Neuronal stem cell (in vitro differentiated cells): ENCODE data around the gene CKM.

Experiments used
- DNase-seq: peaks from one replicate; pipeline ENCODE4 v3.0.0-alpha.2; 2013; ENCODE audit warnings: low spot score
- H2AFZ ChIP-seq: one replicate; pipeline ENCODE4 v1.6.1; 2013; ENCODE audit warnings: mild to moderate bottlenecking, low read length, inconsistent platforms
- H2AK5ac ChIP-seq: 2 replicates; pipeline ENCODE4 v1.6.1; 2013; ENCODE audit warnings: low read depth, mild to moderate bottlenecking, inconsistent platforms, low read length, moderate library complexity, mixed read lengths
- H2BK120ac ChIP-seq: 2 replicates; pipeline ENCODE4 v1.6.1; 2013; ENCODE audit warnings: low read depth, mild to moderate bottlenecking, inconsistent platforms, low read length, moderate library complexity, mixed read lengths
- H2BK12ac ChIP-seq: one replicate; pipeline ENCODE4 v1.6.1; 2013; ENCODE audit warnings: low read length, inconsistent platforms
- H2BK15ac ChIP-seq: 2 replicates; pipeline ENCODE4 v1.6.1; 2013; ENCODE audit warnings: mild to moderate bottlenecking, low read length, inconsistent platforms, mixed read lengths
- H2BK5ac ChIP-seq: one replicate; pipeline ENCODE4 v1.6.1; 2013; ENCODE audit warnings: inconsistent platforms, mild to moderate bottlenecking, low read length, moderate library complexity
- H3K14ac ChIP-seq: one replicate; pipeline ENCODE4 v1.6.1; 2013; ENCODE audit warnings: low read length, inconsistent platforms
- H3K18ac ChIP-seq: 2 replicates; pipeline ENCODE4 v1.6.1; 2013; ENCODE audit warnings: low read length, inconsistent platforms
- H3K23ac ChIP-seq: 2 replicates; pipeline ENCODE4 v1.6.1; 2013; ENCODE audit warnings: low read depth, mild to moderate bottlenecking, mixed read lengths, low read length, inconsistent platforms; ENCODE audit not compliant: poor library complexity
- H3K27ac ChIP-seq: replicated peaks from 3 replicates; pipeline ENCODE4 v1.5.1; 2013; ENCODE audit warnings: low read length, inconsistent platforms
- H3K27me3 ChIP-seq, 3 experiments: 2 replicates each; pipeline ENCODE4 v1.6.1; 2013; ENCODE audit warnings: low read length in 3 of 3, mild to moderate bottlenecking in 2 of 3, inconsistent platforms in 1 of 3, low read depth in 1 of 3, mixed read lengths in 1 of 3, moderate library complexity in 1 of 3; ENCODE audit not compliant: control insufficient read depth in 3 of 3, insufficient read depth in 3 of 3
- H3K36me3 ChIP-seq, 2 donors: replicated peaks in 1 of 2; 2 replicates each; pipeline ENCODE4 v1.6.1; 2013; ENCODE audit warnings: low read length in 2 of 2; ENCODE audit not compliant: control insufficient read depth in 2 of 2, insufficient read depth in 2 of 2
- H3K4ac ChIP-seq: 2 replicates; pipeline ENCODE4 v1.6.1; 2013; ENCODE audit warnings: inconsistent platforms, mild to moderate bottlenecking, low read length, moderate library complexity
- H3K4me1 ChIP-seq, 2 donors: 1 replicate in 1 of 2; 2 replicates in 1 of 2; pipeline ENCODE4 v1.6.1; 2013; ENCODE audit warnings: low read length in 2 of 2, low read depth in 1 of 2; ENCODE audit not compliant: control insufficient read depth in 2 of 2, insufficient read depth in 1 of 2
- H3K4me2 ChIP-seq: one replicate; pipeline ENCODE4 v1.6.1; 2013; ENCODE audit warnings: mild to moderate bottlenecking, low read length, inconsistent platforms; ENCODE audit not compliant: insufficient read depth, poor library complexity, severe bottlenecking
- H3K4me3 ChIP-seq, 2 donors: 2 replicates each; pipeline ENCODE4 v1.5.1; 2013; ENCODE audit warnings: low read length in 2 of 2, mild to moderate bottlenecking in 2 of 2, inconsistent platforms in 1 of 2, moderate library complexity in 1 of 2
- H3K79me1 ChIP-seq: one replicate; pipeline ENCODE4 v1.6.1; 2013; ENCODE audit warnings: low read depth, mild to moderate bottlenecking, inconsistent platforms, low read length, moderate library complexity
- H3K9ac ChIP-seq: one replicate; pipeline ENCODE4 v1.6.1; 2013; ENCODE audit warnings: mild to moderate bottlenecking, low read depth, low read length, inconsistent platforms; ENCODE audit not compliant: poor library complexity
- H3K9me3 ChIP-seq, 2 donors: replicated peaks in 1 of 2; 2 replicates each; pipeline versions ENCODE3 to v1.6.1; 2013; ENCODE audit warnings: low read length in 2 of 2, mild to moderate bottlenecking in 2 of 2, inconsistent platforms in 1 of 2, low read depth in 1 of 2, mixed read lengths in 1 of 2, moderate library complexity in 1 of 2; ENCODE audit not compliant: control insufficient read depth in 2 of 2, insufficient read depth in 1 of 2
- H4K8ac ChIP-seq: one replicate; pipeline ENCODE4 v1.6.1; 2013; ENCODE audit warnings: low read depth, mild to moderate bottlenecking, inconsistent platforms, low read length, moderate library complexity
- H4K91ac ChIP-seq: one replicate; pipeline ENCODE4 v1.6.1; 2013; ENCODE audit warnings: low read length, low read depth, mild to moderate bottlenecking, inconsistent platforms; ENCODE audit not compliant: poor library complexity
- WGBS, 2 donors: extraction: QIAGEN DNeasy Blood & Tissue Kit; methylation state at CpG; one replicate each; pipeline ENCODE4 v1.1.7; 2013; ENCODE audit warnings: missing lambda C conversion rate in 2 of 2, mixed read lengths in 1 of 2; ENCODE audit not compliant: insufficient read length in 2 of 2, insufficient replicate concordance in 1 of 2; ENCODE audit errors: extremely low coverage in 2 of 2; 5-methylcytosine and 5-hydroxymethylcytosine counted together

CKM gene

GRCh38 chr19:45280471-45280961 lies 42.2 kb downstream of the CKM start:
- Histone ChIP-seq H2BK120ac (no peak overlapping the region), H3K79me1 (peaks cover under 1% of the 10 kb centered on the region), H3K36me3 (peaks cover 27 to 83% of the 10 kb centered on the region in 2 donors), H2AK5ac (no peak overlapping the region), H3K4me1 (no peaks in the 10 kb centered on the region), H3K9me3 (peaks cover 0 to 7% of the 10 kb centered on the region in 2 donors), H2BK5ac (no peak overlapping the region), H3K27me3 (no peaks in the 10 kb centered on the region), H4K8ac (no peak overlapping the region), H2BK12ac (no peak overlapping the region), H2AFZ (no peak overlapping the region), H3K18ac (no peak overlapping the region), H3K27ac (no peak overlapping the region), H2BK15ac (no peak overlapping the region), H3K9ac (no peak overlapping the region), H3K23ac (no peak overlapping the region), H3K4me3 (no peak overlapping the region), H3K4me2 (no peak overlapping the region), H3K14ac (no peak overlapping the region), H4K91ac (no peak overlapping the region), H3K4ac (no peak overlapping the region)
- no CpG with 5 or more reads among the region's 19 CpGs for WGBS, 2 donors
- DNase-seq: no peak

- no peak overlapping the region for H4K91ac ChIP-seq
- H3K4me3 ChIP-seq: no peak overlapping the region
- peaks cover 2% of the 10 kb centered on the region for H3K79me1 ChIP-seq
- DNase-seq: no peak
- H2BK5ac ChIP-seq: no peak overlapping the region
- peaks cover 0 to 7% of the 10 kb centered on the region in 2 donors for H3K9me3 ChIP-seq
- no peak overlapping the region for H3K14ac ChIP-seq
- H3K36me3 ChIP-seq: peaks cover 28 to 85% of the 10 kb centered on the region in 2 donors
- no peak overlapping the region for H4K8ac ChIP-seq
- H3K9ac ChIP-seq: no peak overlapping the region
- no peak overlapping the region for H3K23ac ChIP-seq
- no peaks in the 10 kb centered on the region for H3K27me3 ChIP-seq
- no peak overlapping the region for H2BK120ac ChIP-seq
- H2BK12ac ChIP-seq: no peak overlapping the region
- H3K27ac ChIP-seq: no peak overlapping the region
- H2AK5ac ChIP-seq: no peak overlapping the region
- H2BK15ac ChIP-seq: no peak overlapping the region
- H3K18ac ChIP-seq: no peak overlapping the region
- H2AFZ ChIP-seq: no peak overlapping the region
- no peaks in the 10 kb centered on the region for H3K4me1 ChIP-seq
- H3K4ac ChIP-seq: no peak overlapping the region
- no CpG with 5 or more reads among the region's 3 CpGs for WGBS, 2 donors
- no peak overlapping the region for H3K4me2 ChIP-seq
Measured at GRCh38 chr19:45279587-45280192, 43.0 kb downstream of the CKM start.

GRCh38 chr19:45278087-45278486 lies 44.6 kb downstream of the CKM start:
- H3K27ac ChIP-seq: no peak overlapping the region
- no peak overlapping the region for H3K18ac ChIP-seq
- WGBS, 2 donors: no CpG with 5 or more reads among the region's 10 CpGs
- H2AFZ ChIP-seq: no peak overlapping the region
- H3K23ac ChIP-seq: no peak overlapping the region
- peaks cover 32 to 91% of the 10 kb centered on the region in 2 donors for H3K36me3 ChIP-seq
- no peak overlapping the region for H2BK12ac ChIP-seq
- H2BK120ac ChIP-seq: no peak overlapping the region
- no peak overlapping the region for H3K4ac ChIP-seq
- H3K4me3 ChIP-seq: no peak overlapping the region
- H2BK15ac ChIP-seq: no peak overlapping the region
- peaks cover 2% of the 10 kb centered on the region for H3K79me1 ChIP-seq
- no peaks in the 10 kb centered on the region for H3K27me3 ChIP-seq
- H3K4me1 ChIP-seq: no peaks in the 10 kb centered on the region
- H4K91ac ChIP-seq: no peak overlapping the region
- H4K8ac ChIP-seq: no peak overlapping the region
- no peak overlapping the region for H3K4me2 ChIP-seq
- no peak overlapping the region for H3K9ac ChIP-seq
- H2BK5ac ChIP-seq: peak overlapping the region; percentile 75
- DNase-seq: no peak
- H3K9me3 ChIP-seq: peaks cover 0 to 2% of the 10 kb centered on the region in 2 donors
- H3K14ac ChIP-seq: no peak overlapping the region
- no peak overlapping the region for H2AK5ac ChIP-seq

- H2BK15ac ChIP-seq: no peak overlapping the region
- H4K8ac ChIP-seq: no peak overlapping the region
- no peak overlapping the region for H3K23ac ChIP-seq
- H3K9me3 ChIP-seq: peaks cover 0 to 1% of the 10 kb centered on the region in 2 donors
- H2BK12ac ChIP-seq: no peak overlapping the region
- no peak overlapping the region for H4K91ac ChIP-seq
- no CpG with 5 or more reads among the region's 7 CpGs for WGBS, 2 donors
- peaks cover 39 to 92% of the 10 kb centered on the region in 2 donors for H3K36me3 ChIP-seq
- H3K14ac ChIP-seq: no peak overlapping the region
- no peak overlapping the region for H2BK120ac ChIP-seq
- no peak overlapping the region for H2AFZ ChIP-seq
- no peak overlapping the region for H2AK5ac ChIP-seq
- H3K4me3 ChIP-seq: no peak overlapping the region
- H3K4ac ChIP-seq: no peak overlapping the region
- peaks cover 2% of the 10 kb centered on the region for H3K79me1 ChIP-seq
- H3K18ac ChIP-seq: no peak overlapping the region
- no peaks in the 10 kb centered on the region for H3K4me1 ChIP-seq
- H2BK5ac ChIP-seq: no peak overlapping the region
- no peaks in the 10 kb centered on the region for H3K27me3 ChIP-seq
- H3K9ac ChIP-seq: no peak overlapping the region
- H3K4me2 ChIP-seq: no peak overlapping the region
- no peak for DNase-seq
- H3K27ac ChIP-seq: no peak overlapping the region
Measured at GRCh38 chr19:45276284-45276687, 46.4 kb downstream of the CKM start.
